DMS53 treated with DMSO at 0.1 percent for 48 hours (cell line): ENCODE results near the gene MTCL3.

Experiments used
- DNase-seq: peaks from one replicate; lab custom pipeline; 2025; ENCODE audit not compliant: unreplicated experiment; lab: John Stamatoyannopoulos, UW

MTCL3 gene

DNA sequence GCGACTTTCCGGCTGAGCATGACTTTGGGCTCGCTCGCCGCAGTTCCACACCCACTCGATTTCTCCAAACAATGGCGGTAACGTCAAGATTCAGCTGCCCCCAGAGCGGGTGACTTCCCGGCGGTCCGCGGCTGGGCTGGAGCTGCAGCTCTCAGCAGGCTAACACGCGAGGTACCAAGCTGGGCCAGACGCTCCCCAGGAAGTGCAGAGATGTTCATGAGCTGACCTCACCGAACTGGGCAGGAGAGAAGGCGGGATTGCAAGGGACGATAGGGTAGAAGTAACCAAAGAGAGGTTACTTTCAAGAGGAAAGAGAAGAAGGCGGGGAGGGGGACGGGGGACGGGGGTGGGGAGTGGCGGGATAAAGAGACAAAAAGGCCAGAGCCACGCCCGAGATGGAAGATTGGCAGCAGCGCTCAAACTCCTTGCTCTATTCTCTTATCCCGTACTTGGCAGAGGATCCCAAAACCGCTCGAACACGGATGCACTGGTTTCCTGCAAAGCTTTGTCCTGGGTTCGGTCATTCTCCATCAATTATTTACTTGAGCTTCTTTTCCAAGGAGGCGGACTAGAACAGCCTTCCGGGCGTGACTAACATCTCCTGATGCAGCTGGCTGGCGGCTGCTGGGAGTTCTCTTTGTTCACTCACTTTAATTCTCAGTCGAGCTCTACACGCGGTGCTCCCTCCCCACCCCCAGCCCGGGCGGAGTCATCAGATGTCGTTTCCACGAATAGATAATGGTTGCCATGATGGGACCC is at the start of gene MTCL3:
Gene MTCL3, minus strand, starts transcription at position 626 of the 759 bp plus-strand sequence.
- DNase-seq = peak; percentile 81

- DNase-seq = no peak
Measured at GRCh38 chr6:127567476-127567875, 48.3 kb upstream of the MTCL3 start.

GRCh38 chr6:127566651-127567050 is 47.5 kb upstream of the MTCL3 start:
- DNase-seq = no peak

- no peak for DNase-seq
Measured at GRCh38 chr6:127566119-127566518, 47.0 kb upstream of the MTCL3 start.

DNA sequence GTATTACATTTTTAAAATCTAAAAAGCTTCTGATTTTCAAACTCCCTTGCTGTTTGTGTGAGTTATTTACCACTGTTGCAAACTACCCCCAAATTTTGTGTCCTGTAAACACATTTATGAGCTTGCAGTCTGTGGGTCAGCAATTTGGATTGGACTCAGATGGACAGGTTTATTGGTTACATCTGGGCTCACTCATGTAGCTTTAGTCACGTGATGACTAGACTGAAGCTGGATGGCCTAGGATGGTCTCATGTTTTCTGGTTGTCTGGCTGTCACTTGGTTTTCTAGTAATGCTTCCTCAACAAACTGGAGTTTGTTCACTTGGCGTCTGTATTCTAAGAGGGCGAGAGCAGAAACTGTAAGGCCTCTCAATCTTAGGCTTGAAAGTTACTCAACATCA is 45.6 kb upstream of the MTCL3 start:
- no peak for DNase-seq

GRCh38 chr6:127561660-127562059 is 42.5 kb upstream of the MTCL3 start:
- DNase-seq = no peak

DNA sequence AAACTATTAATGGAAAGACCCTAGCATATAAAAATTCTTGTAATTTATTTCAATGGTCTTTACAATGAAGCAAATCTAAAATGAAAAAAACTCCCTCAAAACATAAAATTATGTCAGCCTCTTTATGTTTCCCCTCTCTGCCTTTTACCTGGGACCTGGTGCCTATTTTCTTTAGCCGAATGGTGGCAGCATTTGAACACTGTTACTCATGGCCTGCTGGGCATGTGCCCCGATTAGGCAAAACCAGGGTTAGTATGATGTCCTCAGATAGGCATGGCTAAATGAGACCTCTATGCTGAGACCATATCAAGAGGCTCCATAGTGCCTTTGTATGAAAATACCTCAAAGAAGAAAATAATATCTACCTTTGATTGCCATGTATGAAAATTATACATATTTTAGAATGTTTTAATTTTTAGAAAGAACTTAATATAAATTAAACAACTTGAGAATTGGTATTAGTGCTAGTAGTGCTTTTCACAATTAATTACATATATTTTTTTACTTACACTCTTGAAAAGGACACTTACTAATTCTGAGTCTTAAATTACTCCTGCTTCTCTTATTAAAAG is 35.4 kb upstream of the MTCL3 start:
- DNase-seq = peak; percentile 50

DNA sequence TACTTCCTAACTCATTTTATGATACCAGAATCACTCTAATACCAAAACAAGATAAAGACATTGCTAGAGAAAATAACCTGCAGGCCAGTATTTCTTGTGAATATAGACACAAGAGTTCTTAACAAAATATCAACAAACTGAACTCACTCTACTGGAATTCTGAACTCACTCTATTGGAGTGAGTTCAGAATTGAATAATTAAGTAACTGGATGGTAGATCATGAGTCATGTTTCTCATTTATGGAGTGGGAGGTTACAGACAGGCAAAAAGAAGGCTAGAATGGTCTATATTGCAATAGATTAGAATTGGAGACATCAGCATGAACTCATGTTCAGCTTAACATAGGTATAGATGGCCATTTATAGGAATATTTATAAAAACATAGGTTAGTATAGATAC is 31.3 kb upstream of the MTCL3 start:
- DNase-seq = no peak

DNA sequence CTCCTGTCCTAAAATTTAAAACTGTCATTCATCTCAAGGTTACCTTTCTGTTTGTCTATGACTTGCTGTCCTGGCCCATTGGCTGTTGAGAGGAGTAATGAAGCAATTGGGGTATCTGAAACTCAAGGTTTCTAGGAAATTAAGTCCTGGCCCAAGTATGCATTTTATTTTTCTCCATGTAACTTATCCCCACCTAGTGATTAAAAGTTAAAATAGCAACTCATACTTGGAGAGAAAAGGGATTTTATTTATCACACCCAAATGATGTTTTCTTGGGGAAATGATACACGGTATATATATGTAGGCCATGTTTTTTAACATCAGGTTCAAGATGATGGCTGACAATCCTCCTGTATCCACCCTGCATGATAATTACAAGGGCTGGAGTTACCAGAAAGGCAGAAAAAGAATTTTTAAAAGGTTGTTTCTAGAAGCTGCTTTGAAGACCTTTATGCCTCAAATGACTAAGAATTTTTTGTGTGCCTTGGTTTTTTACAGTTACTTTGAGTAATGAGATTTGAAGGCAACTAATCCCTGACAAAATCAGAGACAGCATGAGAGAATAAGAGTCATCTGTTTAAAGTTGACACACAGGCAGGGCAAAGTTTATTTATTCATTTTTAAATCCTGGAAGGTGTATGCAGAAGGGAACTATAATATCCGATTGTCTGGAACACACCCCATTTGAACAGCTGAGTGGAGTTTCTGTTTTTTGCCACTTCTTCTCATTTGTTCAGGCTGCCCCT is 28.9 kb upstream of the MTCL3 start:
- no peak for DNase-seq

DNA sequence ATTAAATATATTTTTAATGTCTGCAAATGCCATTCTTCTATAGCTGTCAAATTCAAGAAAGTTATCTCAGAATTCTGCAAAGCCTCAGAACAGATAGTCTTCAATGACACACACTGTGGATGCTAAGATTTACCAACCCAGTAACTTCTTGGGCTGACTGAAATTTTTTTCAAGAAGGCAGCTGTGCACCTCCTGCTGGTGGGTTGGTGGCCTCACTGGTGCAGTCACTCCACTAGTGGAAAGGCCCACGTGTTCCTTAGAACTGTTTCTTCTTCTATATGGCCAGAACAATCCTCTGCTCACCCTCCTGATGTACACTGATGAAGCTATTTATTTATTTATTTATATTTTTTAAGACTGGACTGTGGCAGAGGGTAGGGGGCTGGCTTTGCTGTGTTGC is 28.1 kb upstream of the MTCL3 start:
- DNase-seq = no peak

DNA sequence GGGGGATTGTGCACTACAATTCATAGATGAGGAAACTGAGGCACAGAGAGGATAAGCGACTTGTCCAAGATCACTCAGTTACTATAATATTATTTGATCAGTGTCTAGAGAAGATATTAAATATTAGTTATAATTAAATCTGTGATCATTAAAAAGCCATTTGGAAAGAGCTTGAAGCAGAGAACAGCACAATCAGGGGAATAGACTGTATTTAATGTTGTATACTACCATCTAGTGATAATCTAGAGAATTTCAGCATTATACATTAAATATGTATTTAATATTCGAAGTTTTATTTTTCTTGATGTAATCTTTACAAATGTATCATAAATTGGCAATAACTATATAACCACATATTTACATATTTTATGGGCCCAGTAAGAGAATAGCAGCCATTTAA is 20.1 kb upstream of the MTCL3 start:
- DNase-seq = peak; percentile 25

DNA sequence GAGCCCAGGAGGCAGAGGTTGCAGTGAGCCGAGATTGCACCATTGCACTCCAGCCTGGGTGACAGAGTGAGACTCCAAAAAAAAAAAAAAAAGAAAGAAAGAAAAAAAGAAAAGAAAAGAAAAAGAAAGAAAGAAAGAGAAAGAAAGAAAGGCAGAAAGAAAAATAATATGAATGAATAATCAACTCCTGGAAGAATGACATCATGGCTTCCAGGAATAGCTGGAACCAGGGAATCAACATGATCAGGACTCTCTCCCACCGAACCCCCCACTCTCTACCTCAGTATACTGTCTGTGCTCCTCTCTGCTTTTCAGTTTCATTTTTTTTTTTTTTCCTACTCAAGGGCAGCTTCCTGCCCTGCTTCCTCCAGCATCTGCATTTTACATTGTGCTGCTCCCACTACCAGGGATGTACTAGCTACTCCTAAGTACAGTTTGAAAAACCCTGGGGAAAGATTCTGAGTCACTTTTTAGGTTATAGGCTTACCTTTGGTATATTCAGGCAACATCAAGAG is 19.7 kb upstream of the MTCL3 start:
- DNase-seq = no peak

- DNase-seq = no peak
Measured at GRCh38 chr6:127533736-127534135, 14.6 kb upstream of the MTCL3 start.

DNA sequence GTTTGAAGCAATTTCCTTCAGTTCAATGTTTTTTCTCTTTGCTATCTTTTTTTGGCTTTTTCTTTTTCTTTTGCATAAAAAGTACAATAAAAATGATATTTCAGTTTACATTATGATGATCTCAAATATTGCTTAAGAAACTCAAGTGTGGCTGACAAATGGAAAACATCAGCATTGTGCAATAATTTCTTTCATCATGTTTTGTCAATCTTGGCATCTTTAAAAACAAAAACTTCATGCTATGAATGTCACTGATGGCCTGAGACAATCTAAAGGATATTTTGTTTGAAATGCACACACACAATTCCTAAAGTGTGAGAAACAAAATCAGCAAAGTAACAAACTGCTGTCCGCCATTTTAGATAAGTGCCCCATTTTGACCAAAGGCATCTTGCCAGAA is 13.9 kb upstream of the MTCL3 start:
- DNase-seq = no peak

DNA sequence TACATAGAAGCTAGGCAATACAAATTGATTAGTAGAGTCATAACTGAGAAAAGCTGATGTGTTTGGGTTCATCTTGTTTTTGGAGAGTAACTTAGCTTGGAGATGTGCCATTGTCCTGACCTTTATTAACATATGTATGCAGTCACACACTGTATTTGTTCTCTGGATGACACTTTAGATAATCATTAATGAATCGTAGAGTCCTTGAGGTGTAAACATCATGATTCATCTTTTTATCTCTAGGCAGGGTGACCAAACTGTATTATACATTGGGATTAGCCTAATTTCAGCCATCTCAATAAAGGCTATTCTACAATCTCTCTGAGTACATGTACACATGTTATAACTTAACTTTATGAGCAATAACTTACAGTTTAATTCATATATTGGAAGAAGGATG is 3.6 kb upstream of the MTCL3 start:
- peak; percentile 90 for DNase-seq

DNA sequence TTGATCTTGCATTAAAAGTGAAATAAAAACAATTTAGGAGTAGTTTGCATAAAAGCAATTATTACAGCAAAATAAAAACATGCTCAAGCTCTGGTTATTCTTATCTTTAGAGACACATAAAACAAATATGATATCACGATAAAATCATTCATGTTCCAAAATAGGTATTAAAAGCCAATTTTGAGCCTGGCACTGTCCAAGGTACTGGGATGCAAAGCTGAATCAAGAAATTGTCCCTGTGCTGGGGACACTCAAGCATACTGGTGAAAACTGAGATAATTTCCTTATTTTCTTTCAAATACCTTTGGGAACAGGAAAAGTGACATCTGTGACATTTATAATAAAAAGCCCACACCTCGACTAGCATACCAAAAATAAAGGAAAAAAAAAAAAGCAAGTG is 931 bp upstream of the MTCL3 start:
- DNase-seq = no peak

GRCh38 chr6:127519469-127519785 is 292 bp upstream of the MTCL3 start:
- no peak for DNase-seq

DNA sequence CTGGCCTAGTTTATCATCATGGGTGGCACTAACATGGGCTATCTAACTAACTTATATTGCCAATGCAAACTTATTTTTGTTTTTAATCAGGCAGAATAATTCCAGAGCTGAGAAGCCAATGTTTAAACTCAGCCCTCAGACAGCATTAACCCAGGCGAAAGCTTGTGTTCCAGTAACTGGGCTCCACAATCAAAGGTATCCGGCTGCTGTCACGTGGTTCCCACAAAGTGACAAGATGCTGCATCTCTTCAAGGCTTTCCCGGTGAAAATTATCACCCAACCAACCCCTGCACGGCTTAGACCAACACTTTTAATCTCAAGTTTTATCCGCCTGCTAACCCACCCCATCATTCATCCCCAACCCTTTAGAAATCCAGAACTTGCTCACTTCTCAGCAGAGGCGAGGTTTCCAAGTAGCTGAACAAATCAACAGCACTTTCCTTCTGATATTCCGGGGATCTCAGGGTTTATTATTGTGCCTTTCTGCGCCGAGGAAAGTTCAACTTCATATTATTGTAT is 885 bp downstream of the MTCL3 start:
- peak; percentile 56 for DNase-seq

DNA sequence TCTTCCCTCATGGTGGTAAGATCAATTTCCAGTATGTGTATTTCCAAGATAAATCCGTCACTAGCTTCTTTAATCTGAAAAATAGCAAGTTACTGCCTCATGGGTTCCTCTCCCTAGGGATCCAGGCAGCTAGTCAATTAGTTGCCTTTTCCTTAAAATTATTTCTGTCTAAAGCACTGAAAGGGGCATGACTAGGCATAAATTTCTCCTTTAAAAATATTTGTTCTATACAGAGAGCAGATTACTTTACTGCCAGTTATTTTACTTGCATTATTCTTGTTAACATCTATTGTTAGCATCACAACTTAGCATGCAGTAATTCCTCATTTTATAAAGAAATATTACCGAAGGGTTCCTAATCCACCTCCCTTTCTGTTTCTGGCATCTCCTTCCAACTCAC is 1.4 kb downstream of the MTCL3 start:
- no peak for DNase-seq

DNA sequence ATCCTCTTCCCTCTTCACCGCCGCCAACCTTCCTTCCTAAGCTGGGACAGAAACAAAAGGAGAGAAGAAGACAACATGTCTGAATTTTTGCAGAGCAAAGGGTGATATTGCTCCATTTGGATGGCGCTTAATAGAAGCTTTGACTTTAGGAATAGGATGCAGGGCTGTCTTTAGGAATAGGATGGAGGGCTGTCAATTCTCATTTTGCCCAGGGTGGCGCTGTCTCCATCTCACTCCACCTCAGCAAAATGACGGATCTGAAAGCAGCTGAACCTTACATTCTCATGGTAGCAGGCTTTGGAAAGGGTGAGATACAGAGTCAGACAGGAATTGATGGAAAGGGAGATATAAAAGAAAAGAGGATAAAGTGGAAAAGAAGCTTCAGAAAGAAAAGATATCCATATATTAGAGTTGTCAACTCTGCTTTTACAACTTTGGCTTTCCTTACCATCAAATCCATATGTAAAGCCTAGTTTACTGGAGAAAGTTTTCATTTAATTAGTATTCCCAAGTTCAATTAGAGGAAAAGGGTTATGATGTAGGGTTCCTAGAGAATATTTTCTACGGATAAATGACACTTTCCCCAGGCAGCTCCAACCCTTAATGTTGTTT is 2.4 kb downstream of the MTCL3 start:
- DNase-seq = peak; percentile 76
